Measurements from ENCODE around the gene CFP. TPM values are rescaled to one million over a fixed set of nuclear protein-coding genes. Genes with fewer than 3 reads are reported as not detected.

Gene CFP
- total and polyA plus RNA-seq, 2 of the 13 experiments (the other 11 are each of a cell fraction or from before 2014, with no cell fraction given) = 0.01 TPM; not detected in 1

DNA sequence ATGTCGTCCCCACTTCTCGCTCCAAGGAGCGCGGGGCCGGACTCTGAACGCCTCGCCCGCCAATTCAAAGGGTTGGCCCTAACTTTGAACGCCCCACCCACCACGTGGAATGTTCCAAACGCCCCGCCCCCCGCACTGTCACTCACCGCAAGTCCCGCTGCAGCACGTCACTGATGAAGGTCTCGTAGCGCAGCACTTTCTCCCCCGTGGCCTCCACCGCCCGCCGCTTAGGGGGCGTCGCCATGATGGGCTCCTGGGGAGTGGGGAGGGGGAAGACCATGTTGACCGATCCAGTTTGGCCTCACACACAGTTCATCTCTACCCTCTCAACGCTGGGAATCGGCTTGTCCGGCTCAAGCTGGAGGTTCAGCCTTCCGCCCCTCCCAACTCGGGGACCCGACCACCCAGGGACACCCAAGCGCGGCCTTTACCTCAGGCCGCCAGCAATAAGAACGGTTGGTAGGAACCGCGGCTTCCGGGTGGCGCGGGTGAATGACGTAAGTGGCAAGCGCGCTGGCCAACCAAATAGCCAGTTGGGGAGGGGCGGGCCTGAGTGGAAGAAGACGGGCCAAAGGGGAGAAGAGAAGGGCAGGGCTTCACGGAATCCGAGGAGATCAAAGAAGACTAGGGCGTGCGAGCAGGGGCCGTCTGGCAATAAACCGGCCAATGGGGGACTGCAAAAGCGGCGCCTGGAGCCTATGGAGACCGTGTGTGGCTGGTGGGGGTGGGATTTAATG is 29.1 kb upstream of the CFP start, which contains the start of gene UXT (continued):
- TF ChIP-seq, protein P1, sequence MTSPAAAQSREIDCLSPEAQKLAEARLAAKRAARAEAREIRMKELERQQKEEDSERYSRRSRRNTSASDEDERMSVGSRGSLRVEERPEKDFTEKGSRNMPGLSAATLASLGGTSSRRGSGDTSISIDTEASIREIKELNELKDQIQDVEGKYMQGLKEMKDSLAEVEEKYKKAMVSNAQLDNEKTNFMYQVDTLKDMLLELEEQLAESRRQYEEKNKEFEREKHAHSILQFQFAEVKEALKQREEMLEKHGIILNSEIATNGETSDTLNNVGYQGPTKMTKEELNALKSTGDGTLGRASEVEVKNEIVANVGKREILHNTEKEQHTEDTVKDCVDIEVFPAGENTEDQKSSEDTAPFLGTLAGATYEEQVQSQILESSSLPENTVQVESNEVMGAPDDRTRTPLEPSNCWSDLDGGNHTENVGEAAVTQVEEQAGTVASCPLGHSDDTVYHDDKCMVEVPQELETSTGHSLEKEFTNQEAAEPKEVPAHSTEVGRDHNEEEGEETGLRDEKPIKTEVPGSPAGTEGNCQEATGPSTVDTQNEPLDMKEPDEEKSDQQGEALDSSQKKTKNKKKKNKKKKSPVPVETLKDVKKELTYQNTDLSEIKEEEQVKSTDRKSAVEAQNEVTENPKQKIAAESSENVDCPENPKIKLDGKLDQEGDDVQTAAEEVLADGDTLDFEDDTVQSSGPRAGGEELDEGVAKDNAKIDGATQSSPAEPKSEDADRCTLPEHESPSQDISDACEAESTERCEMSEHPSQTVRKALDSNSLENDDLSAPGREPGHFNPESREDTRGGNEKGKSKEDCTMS (CRISPR knock-in tag; conservative IDR thresholded peaks at IDR 0.05) = no peak
- TF ChIP-seq POLR2AphosphoS2 (IDR thresholded peaks at IDR 0.05; ENCODE audit: low read depth, low read length) (no peak), POLR2AphosphoS5 (IDR thresholded peaks at IDR 0.05; ENCODE audit: low read depth, low read length) (peak; percentile 67), ATAD3A (CRISPR knock-in tag; IDR thresholded peaks at IDR 0.05) (no peak), ELF4 (CRISPR knock-in tag; IDR thresholded peaks at IDR 0.05; ENCODE audit: borderline replicate concordance) (peak; percentile 74; the same call in 1 of the 2 replicates), HNRNPUL1 (IDR thresholded peaks at IDR 0.05; ENCODE audit: low read depth, low read length) (no peak), JUN (CRISPR knock-in tag; IDR thresholded peaks at IDR 0.05) (no peak), DR1 (CRISPR knock-in tag; IDR thresholded peaks at IDR 0.05) (peak; percentile 78), ZFP1 (CRISPR knock-in tag; IDR thresholded peaks at IDR 0.05) (no peak), NR3C1 (CRISPR knock-in tag; IDR thresholded peaks at IDR 0.05) (no peak), ATF7 (IDR thresholded peaks at IDR 0.05) (peak; percentile 57), ATF7 (CRISPR knock-in tag; IDR thresholded peaks at IDR 0.05) (0 out of 2 replicates have a peak, but pooled peaks have one; percentile 48), EZH2 (conservative IDR thresholded peaks at IDR 0.05; ENCODE audit: low read depth, low read length) (no peak), GABPB1 (CRISPR knock-in tag; IDR thresholded peaks at IDR 0.05) (peak; percentile 89), STAG1 (CRISPR knock-in tag; IDR thresholded peaks at IDR 0.05) (no peak), EHMT2 (IDR thresholded peaks at IDR 0.05; ENCODE audit: borderline replicate concordance, low read depth, low read length) (no peak)
- TF ChIP-seq, protein P2, sequence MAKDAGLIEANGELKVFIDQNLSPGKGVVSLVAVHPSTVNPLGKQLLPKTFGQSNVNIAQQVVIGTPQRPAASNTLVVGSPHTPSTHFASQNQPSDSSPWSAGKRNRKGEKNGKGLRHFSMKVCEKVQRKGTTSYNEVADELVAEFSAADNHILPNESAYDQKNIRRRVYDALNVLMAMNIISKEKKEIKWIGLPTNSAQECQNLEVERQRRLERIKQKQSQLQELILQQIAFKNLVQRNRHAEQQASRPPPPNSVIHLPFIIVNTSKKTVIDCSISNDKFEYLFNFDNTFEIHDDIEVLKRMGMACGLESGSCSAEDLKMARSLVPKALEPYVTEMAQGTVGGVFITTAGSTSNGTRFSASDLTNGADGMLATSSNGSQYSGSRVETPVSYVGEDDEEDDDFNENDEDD (CRISPR knock-in tag; IDR thresholded peaks at IDR 0.05; ENCODE audit: borderline replicate concordance) = peak; percentile 87
- TF ChIP-seq, protein P3, sequence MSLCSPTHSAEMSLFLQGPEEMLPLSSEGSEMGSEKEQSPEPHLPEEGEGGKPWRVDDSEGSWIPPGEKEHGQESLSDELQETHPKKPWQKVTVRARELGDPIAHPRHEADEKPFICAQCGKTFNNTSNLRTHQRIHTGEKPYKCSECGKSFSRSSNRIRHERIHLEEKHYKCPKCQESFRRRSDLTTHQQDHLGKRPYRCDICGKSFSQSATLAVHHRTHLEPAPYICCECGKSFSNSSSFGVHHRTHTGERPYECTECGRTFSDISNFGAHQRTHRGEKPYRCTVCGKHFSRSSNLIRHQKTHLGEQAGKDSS (CRISPR knock-in tag; IDR thresholded peaks at IDR 0.05; ENCODE audit: borderline replicate concordance, low read depth) = no peak
- TF ChIP-seq, protein P4, sequence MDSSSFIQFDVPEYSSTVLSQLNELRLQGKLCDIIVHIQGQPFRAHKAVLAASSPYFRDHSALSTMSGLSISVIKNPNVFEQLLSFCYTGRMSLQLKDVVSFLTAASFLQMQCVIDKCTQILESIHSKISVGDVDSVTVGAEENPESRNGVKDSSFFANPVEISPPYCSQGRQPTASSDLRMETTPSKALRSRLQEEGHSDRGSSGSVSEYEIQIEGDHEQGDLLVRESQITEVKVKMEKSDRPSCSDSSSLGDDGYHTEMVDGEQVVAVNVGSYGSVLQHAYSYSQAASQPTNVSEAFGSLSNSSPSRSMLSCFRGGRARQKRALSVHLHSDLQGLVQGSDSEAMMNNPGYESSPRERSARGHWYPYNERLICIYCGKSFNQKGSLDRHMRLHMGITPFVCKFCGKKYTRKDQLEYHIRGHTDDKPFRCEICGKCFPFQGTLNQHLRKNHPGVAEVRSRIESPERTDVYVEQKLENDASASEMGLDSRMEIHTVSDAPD (CRISPR knock-in tag; IDR thresholded peaks at IDR 0.05) = 0 out of 2 replicates have a peak, but pooled peaks have one; percentile 28
- TF ChIP-seq, protein P5, sequence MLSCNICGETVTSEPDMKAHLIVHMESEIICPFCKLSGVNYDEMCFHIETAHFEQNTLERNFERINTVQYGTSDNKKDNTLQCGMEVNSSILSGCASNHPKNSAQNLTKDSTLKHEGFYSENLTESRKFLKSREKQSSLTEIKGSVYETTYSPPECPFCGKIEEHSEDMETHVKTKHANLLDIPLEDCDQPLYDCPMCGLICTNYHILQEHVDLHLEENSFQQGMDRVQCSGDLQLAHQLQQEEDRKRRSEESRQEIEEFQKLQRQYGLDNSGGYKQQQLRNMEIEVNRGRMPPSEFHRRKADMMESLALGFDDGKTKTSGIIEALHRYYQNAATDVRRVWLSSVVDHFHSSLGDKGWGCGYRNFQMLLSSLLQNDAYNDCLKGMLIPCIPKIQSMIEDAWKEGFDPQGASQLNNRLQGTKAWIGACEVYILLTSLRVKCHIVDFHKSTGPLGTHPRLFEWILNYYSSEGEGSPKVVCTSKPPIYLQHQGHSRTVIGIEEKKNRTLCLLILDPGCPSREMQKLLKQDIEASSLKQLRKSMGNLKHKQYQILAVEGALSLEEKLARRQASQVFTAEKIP (CRISPR knock-in tag; IDR thresholded peaks at IDR 0.05; ENCODE audit: borderline replicate concordance) = no peak
- TF ChIP-seq, protein P6, sequence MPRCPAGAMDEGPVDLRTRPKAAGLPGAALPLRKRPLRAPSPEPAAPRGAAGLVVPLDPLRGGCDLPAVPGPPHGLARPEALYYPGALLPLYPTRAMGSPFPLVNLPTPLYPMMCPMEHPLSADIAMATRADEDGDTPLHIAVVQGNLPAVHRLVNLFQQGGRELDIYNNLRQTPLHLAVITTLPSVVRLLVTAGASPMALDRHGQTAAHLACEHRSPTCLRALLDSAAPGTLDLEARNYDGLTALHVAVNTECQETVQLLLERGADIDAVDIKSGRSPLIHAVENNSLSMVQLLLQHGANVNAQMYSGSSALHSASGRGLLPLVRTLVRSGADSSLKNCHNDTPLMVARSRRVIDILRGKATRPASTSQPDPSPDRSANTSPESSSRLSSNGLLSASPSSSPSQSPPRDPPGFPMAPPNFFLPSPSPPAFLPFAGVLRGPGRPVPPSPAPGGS (CRISPR knock-in tag; IDR thresholded peaks at IDR 0.05) = no peak

All from HepG2 (cell line).